Measurements from ENCODE around the gene DHH.

The DHH gene

GRCh38 chr12:49110464-49111155, 16.0 kb upstream of the DHH start, which contains the start of gene LMBR1L:
Gene LMBR1L, minus strand, starts transcription at chr12:49110847. Its CDS starts 292 bp downstream, at chr12:49110555.
- ChIA-PET CTCF (interaction anchor here (0.7 to 19.5 kb wide), 10 partner anchors 9 to 125 kb away, joined by 3 to 369 read pairs (median 5); partner anchors contain the start of genes DHH and TUBA1B), POLR2A (interaction anchor here (0.5 to 4.0 kb wide), 7 partner anchors 10 to 41 kb away, joined by 3 to 33 read pairs (median 4); partner anchors contain the start of genes RHEBL1 and TUBA1B)
- DNase-seq (ENCODE audit: extremely low spot score) = peak; percentile 99
- TF ChIP-seq CTCF (IDR thresholded peaks at IDR 0.05; ENCODE audit: control extremely low read depth, extremely low read depth, low read depth, missing control alignments) = peak; percentile 9

GRCh38 chr12:49109641-49110463, 15.3 kb upstream of the DHH start:
- no peak for DNase-seq (ENCODE audit: extremely low spot score)

GRCh38 chr12:49108958-49109404, 14.4 kb upstream of the DHH start:
- no peak for DNase-seq (ENCODE audit: extremely low spot score)
- ChIA-PET POLR2A (interaction anchor here (0.5 to 4.0 kb wide), 4 partner anchors 22 to 632 kb away, joined by 3 to 33 read pairs (median 10); partner anchors contain the start of genes TMBIM6 and TUBA1B), CTCF (interaction anchor here (1.1 to 19.5 kb wide), 7 partner anchors 8 to 65 kb away, joined by 3 to 369 read pairs (median 85); partner anchors contain the start of genes DHH and TUBA1B)
- no peak for TF ChIP-seq CTCF (IDR thresholded peaks at IDR 0.05; ENCODE audit: control extremely low read depth, extremely low read depth, low read depth, missing control alignments)

More at GRCh38 chr12:49109641-49110463, 15.3 kb upstream of the DHH start:
- no peak for TF ChIP-seq CTCF (IDR thresholded peaks at IDR 0.05; ENCODE audit: control extremely low read depth, extremely low read depth, low read depth, missing control alignments)
- ChIA-PET POLR2A (interaction anchor here (0.5 to 4.0 kb wide), 9 partner anchors 9 to 85 kb away, joined by 3 to 33 read pairs (median 4); partner anchors contain the start of genes RHEBL1 and TUBA1B), CTCF (interaction anchor here (0.8 to 19.5 kb wide), 11 partner anchors 10 to 126 kb away, joined by 3 to 369 read pairs (median 5); partner anchors contain the start of genes DHH and TUBA1B)

GRCh38 chr12:49105504-49106084, 11.0 kb upstream of the DHH start:
- CTCF ChIA-PET = interaction anchor here (0.9 to 19.5 kb wide), 10 partner anchors 10 to 130 kb away, joined by 3 to 369 read pairs (median 7); partner anchors contain the start of genes DHH, RHEBL1 and TUBA1B
- TF ChIP-seq CTCF (IDR thresholded peaks at IDR 0.05; ENCODE audit: control extremely low read depth, extremely low read depth, low read depth, missing control alignments) = no peak

GRCh38 chr12:49104822-49105221, 10.2 kb upstream of the DHH start:
- no peak for DNase-seq (ENCODE audit: extremely low spot score)
- ChIA-PET CTCF (interaction anchor here (0.9 to 19.5 kb wide), 10 partner anchors 9 to 131 kb away, joined by 3 to 369 read pairs (median 7); partner anchors contain the start of genes DHH, RHEBL1 and TUBA1B), POLR2A (interaction anchor here (2.0 kb wide), 1 partner anchor 26 kb away, joined by 9 read pairs; the partner anchor contains the start of gene TUBA1B)
- TF ChIP-seq CTCF (IDR thresholded peaks at IDR 0.05; ENCODE audit: control extremely low read depth, extremely low read depth, low read depth, missing control alignments) = no peak

More at GRCh38 chr12:49105504-49106084, 11.0 kb upstream of the DHH start:
- POLR2A ChIA-PET = interaction anchor here (0.9 to 2.0 kb wide), 2 partner anchors 26 to 36 kb away, joined by 3 to 9 read pairs; partner anchors contain the start of genes RHEBL1 and TUBA1B
- DNase-seq (ENCODE audit: extremely low spot score) = no peak
